GM21529 (cell line): ENCODE measurements around the gene CDNF.
A peak's percentile ranks its signal among the peaks of the same experiment; 100 is the strongest.
"Not testable (repeated sequence)": the region's sequence is repeated elsewhere in the genome, so short reads cannot be mapped to it uniquely, and the experiment has no call there.

Source experiments
- ATAC-seq: cut with Tn5 transposase; IDR thresholded peaks from one replicate; pipeline ENCODE4 v1.9.1; 2021; ENCODE audit not compliant: unreplicated experiment

The CDNF gene

GRCh38 chr10:14840178-14840577, 2.3 kb upstream of the CDNF start:
- ATAC-seq = no peak

GRCh38 chr10:14839305-14839695, 1.5 kb upstream of the CDNF start:
- no peak for ATAC-seq

GRCh38 chr10:14838582-14839304, 906 bp upstream of the CDNF start:
- ATAC-seq = peak; percentile 6

GRCh38 chr10:14837003-14837756, 657 bp downstream of the CDNF start:
- ATAC-seq = no peak

- ATAC-seq = no peak
Measured at GRCh38 chr10:14836208-14836607, 1.6 kb downstream of the CDNF start.

GRCh38 chr10:14833106-14833505, 4.7 kb downstream of the CDNF start:
- ATAC-seq = no peak

GRCh38 chr10:14826076-14826829, 11.6 kb downstream of the CDNF start:
- no peak for ATAC-seq

- no peak for ATAC-seq
Measured at GRCh38 chr10:14823966-14824365, 13.9 kb downstream of the CDNF start.

GRCh38 chr10:14822879-14823755, 14.7 kb downstream of the CDNF start:
- no peak for ATAC-seq

GRCh38 chr10:14821635-14822375, 16.0 kb downstream of the CDNF start:
- ATAC-seq = no peak

- no peak for ATAC-seq
Measured at GRCh38 chr10:14820775-14821154, 17.1 kb downstream of the CDNF start.

GRCh38 chr10:14820010-14820774, 17.6 kb downstream of the CDNF start:
- ATAC-seq = no peak

GRCh38 chr10:14816717-14817116, 21.1 kb downstream of the CDNF start:
- not testable (repeated sequence) for ATAC-seq

GRCh38 chr10:14815681-14816080, 22.2 kb downstream of the CDNF start:
- ATAC-seq = no peak

GRCh38 chr10:14812271-14812670, 25.6 kb downstream of the CDNF start:
- no peak for ATAC-seq

GRCh38 chr10:14810969-14811953, 26.6 kb downstream of the CDNF start:
- ATAC-seq = no peak

GRCh38 chr10:14806318-14806717, 31.5 kb downstream of the CDNF start:
- ATAC-seq = no peak

- ATAC-seq = no peak
Measured at GRCh38 chr10:14803827-14804226, 34.0 kb downstream of the CDNF start.
